GM19397 (cell line): ENCODE measurements around the gene STARD10.
"Not testable (repeated sequence)": the region's sequence is repeated elsewhere in the genome, so short reads cannot be mapped to it uniquely, and the experiment has no call there.

Experiments used
- ATAC-seq: cut with Tn5 transposase; IDR thresholded peaks from one replicate; pipeline ENCODE4 v1.9.1; 2021; ENCODE audit warnings: mild to moderate bottlenecking, moderate library complexity; ENCODE audit not compliant: unreplicated experiment

The STARD10 gene

GRCh38 chr11:72826191-72826941 lies 32.5 kb upstream of the STARD10 start:
- no peak for ATAC-seq

- no peak for ATAC-seq
Measured at GRCh38 chr11:72825661-72826060, 31.8 kb upstream of the STARD10 start.

DNA sequence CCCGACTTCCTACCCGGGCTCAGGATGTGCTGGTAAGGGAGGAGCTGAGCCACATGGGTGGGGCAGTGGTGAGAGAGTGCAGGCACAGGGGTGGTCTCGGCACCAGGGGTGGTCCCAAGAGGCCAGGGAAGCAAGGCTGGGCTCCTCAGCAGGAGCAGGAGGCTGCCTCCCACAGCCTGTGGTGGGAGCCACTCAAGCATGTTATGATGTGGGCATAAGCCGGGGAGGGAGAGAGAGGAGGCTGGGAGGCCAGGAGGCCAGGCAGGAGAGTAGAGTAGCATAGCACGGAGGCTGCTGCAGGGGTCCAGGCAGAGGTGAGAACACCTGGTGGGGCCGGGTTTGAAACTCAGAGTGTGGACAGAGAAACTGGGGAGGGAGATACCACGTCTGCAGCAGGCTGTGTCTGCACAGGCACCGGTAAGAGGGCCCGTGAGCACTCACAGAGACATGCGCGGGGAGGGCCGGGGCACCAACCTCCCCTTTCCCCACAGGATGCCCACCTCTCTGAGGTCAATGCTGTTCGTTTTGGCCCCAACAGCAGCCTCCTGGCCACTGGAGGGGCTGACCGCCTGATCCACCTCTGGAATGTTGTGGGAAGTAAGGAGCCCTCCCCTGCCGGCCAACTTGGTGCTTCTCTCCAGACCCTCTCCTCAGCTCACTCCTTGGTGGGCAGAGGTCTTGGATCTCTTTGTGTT lies 31.1 kb upstream of the STARD10 start:
- no peak for ATAC-seq

DNA sequence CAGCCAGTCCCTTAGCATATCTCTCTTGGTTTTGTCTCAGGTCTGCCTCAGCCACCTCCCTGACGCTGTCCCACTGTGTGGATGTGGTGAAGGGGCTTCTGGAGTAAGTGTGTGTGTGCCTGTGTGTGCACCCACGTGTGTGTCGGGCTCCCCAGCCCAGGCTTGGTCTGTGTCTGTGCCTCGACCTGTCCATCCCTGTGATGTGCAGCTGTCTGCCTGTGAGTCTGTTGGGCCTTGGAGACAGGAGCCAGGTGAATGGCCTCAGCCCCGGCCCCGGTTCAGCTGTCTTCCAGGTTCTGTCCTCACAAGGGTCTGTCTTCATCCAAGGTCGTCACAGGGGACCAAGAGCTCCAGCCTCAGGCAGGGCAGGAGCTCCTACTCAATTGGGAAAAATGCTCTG lies 30.2 kb upstream of the STARD10 start:
- no peak for ATAC-seq

- ATAC-seq: no peak
Measured at GRCh38 chr11:72823105-72823804, 29.4 kb upstream of the STARD10 start.

- peak; percentile 59 for ATAC-seq
Measured at GRCh38 chr11:72821920-72822799, 28.3 kb upstream of the STARD10 start.

DNA sequence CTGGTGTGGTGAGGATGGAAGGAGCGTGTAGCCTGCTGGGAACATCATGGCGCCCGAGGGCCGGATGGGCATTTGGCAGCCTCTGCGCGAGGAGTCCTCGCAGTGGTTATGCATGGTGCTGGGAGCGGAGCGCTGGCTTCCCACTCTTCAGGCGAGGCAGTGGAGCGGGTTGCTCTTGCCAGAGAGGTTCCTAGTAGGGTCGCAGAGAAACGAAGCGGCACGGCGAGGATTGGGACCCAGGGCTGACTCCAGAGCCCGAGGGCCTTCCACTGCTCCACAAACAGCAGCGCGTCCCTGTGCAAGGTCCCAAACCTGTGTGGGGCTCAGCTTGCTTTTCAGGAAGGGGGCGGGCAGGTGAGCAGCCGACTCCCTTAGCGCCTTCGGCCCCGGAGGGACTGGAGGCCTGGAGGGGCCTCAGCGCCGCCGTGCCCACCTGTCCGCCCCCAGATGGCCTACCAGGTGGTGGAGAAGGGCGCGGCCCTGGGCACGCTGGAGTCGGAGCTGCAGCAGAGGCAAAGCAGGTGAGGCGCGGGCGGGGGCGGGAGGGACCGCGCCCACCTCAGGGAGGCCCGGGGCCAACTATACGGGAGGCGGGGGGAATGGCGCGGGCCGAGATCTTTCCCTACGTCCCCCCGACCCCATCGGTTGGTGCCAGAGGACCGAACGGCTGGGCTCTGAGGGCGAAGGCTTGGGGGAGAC lies 27.5 kb upstream of the STARD10 start:
- no peak for ATAC-seq

DNA sequence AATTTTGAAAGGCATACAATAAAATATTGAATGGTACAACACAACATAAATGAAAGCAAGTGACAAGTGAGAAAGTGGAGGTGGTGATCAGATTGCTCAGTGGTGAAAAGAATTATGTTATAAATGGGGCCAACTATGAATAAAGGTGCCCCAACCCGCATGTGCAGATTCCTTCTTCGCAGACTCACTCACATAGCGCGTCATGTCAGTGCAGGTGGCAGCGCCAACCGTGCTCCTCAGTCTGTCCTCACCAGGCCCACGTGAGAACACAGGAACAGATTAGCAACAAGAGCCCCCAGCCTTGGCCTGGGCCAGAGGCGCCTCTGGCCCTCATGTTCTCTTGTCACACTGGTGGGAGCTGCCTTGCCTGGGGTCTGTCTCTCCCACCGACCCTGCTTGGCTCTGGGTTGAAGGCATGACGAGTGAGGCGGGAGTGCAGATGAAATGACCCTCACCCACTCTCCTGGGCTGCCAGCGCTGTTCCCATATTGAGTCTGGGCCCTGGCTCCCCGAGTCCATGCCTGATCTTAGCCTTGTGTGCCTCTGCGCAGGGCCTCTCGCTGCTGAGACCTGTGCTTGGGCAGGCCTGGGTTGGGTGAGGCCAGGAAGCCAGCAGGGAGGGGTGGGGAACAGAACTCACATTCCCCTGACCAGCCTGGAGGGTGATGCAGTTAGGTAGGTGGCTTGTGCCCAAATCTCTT lies 26.7 kb upstream of the STARD10 start:
- ATAC-seq: no peak

- ATAC-seq: no peak
Measured at GRCh38 chr11:72818971-72819370, 25.1 kb upstream of the STARD10 start.

- ATAC-seq: no peak
Measured at GRCh38 chr11:72817966-72818365, 24.1 kb upstream of the STARD10 start.

DNA sequence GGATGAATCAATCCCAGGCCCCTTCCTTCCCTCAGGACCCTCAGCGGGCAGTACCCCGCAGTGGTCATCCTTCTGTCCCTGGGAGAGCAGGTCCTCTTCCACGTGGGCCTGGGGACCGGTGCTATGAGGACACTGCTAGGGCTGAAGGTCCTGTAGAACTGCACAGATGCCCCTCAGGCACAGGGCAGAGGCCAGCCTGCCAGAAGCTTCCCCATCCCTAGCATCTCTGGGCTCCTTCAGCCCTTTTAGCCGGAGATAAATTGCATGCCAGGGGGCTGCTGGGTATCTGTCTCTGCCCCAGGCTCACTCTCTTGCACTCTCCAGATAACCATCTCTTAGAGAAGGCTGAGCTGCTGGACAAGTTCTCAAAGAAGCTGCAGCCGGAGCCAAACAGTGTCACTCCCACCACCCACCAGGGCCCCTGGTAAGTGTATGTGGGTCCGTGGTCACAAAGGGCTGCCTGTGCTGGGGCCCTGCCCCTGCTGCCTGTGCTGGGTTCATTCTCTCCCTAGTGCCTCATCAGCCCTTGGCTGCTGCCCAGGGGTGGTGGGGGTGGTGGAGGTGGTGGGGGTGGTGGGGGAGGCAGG lies 22.6 kb upstream of the STARD10 start:
- ATAC-seq: no peak

GRCh38 chr11:72815110-72815618 lies 21.3 kb upstream of the STARD10 start:
- ATAC-seq: peak; percentile 2

- peak; percentile 66 for ATAC-seq
Measured at GRCh38 chr11:72814286-72815109, 20.7 kb upstream of the STARD10 start, which contains the start of gene ATG16L2. Gene ATG16L2 (plus strand): TSS chr11:72814411. CDS start chr11:72814446, 35 bp downstream.

GRCh38 chr11:72813740-72814285 lies 20.0 kb upstream of the STARD10 start:
- ATAC-seq: peak; percentile 56

- no peak for ATAC-seq
Measured at GRCh38 chr11:72812967-72813739, 19.3 kb upstream of the STARD10 start.

DNA sequence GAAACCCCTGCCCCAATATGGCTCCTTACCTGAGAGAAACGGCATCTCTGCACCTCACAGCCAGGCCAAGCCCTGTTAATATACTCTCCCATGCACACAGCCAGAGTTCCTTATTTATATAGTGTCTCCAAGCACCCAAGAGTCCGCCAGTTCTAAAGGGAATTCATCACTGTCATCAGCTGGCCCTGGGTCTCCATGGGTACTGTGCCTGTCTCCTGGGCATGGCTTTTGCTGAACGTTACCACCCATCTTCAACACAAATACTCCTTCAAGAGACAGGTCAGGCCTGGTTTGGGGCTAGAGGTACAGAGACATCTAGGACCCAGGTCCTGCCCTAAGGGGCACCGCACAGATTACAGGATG lies 18.7 kb upstream of the STARD10 start:
- ATAC-seq: no peak

- not testable (repeated sequence) for ATAC-seq
Measured at GRCh38 chr11:72811686-72812085, 17.8 kb upstream of the STARD10 start.
